Liver (tissue), 9 donors: Measurements from ENCODE around the gene ETV6. TPM values are rescaled to one million over a fixed set of nuclear protein-coding genes. Genes with fewer than 3 reads are reported as not detected.

Source experiments
- DNase-seq: peaks from one replicate; pipeline ENCODE4 v3.0.0-alpha.2; 2017; ENCODE audit warnings: low spot score
- H3K27ac ChIP-seq, 2 donors: one replicate each; pipeline ENCODE4 v1.7.0; 2013; ENCODE audit warnings: inconsistent platforms in 2 of 2, low read length in 2 of 2, control low read depth in 1 of 2, low read depth in 1 of 2, mild to moderate bottlenecking in 1 of 2
- H3K27me3 ChIP-seq, 4 donors: one replicate each; pipeline versions ENCODE4 v1.6.1 to v1.7.0; 2013; ENCODE audit warnings: low read length in 3 of 4, inconsistent platforms in 1 of 4, mild to moderate bottlenecking in 1 of 4, moderate library complexity in 1 of 4; ENCODE audit not compliant: control insufficient read depth in 4 of 4, insufficient read depth in 4 of 4
- H3K36me3 ChIP-seq, 4 donors: one replicate each; pipeline versions ENCODE4 v1.6.1 to v1.7.0; 2013; ENCODE audit warnings: low read length in 3 of 4, mild to moderate bottlenecking in 3 of 4, low read depth in 1 of 4, moderate library complexity in 1 of 4; ENCODE audit not compliant: control insufficient read depth in 4 of 4, insufficient read depth in 3 of 4
- H3K4me1 ChIP-seq, 4 donors: one replicate each; pipeline versions ENCODE4 v1.6.1 to v1.7.0; 2013; ENCODE audit warnings: low read length in 3 of 4, mild to moderate bottlenecking in 3 of 4, moderate library complexity in 1 of 4; ENCODE audit not compliant: control insufficient read depth in 4 of 4, insufficient read depth in 4 of 4
- H3K4me3 ChIP-seq, 3 donors: one replicate each; pipeline versions ENCODE4 v1.6.1 to v1.7.0; 2013; ENCODE audit warnings: low read length in 3 of 3, control low read depth in 1 of 3, low read depth in 1 of 3, mild to moderate bottlenecking in 1 of 3
- H3K9ac ChIP-seq, 2 donors: one replicate each; pipeline ENCODE4 v1.7.0; 2013; ENCODE audit warnings: low read length in 2 of 2, mild to moderate bottlenecking in 2 of 2, moderate library complexity in 2 of 2, control low read depth in 1 of 2, low read depth in 1 of 2
- H3K9me3 ChIP-seq, 4 donors: one replicate each; pipeline versions ENCODE4 v1.6.1 to v1.7.0; 2013; ENCODE audit warnings: low read length in 3 of 4; ENCODE audit not compliant: control insufficient read depth in 4 of 4
- ATF3 ChIP-seq: IDR thresholded peaks from 2 replicates; pipeline ENCODE4 v1.6.1; 2016; ENCODE audit warnings: antibody characterized with exemption
- CTCF ChIP-seq: fragments of 150-350 bp; IDR thresholded peaks from 2 replicates; pipeline ENCODE4 v1.5.1; 2017; ENCODE audit warnings: improper control_type of control experiment, low read depth, low read length; ENCODE audit not compliant: missing input control
- EGR1 ChIP-seq, 2 donors: IDR thresholded peaks; 2 replicates each; pipeline ENCODE4 v1.6.1; 2016 to 2018; ENCODE audit warnings: antibody characterized with exemption in 2 of 2, low read depth in 2 of 2
- FOXA2 ChIP-seq: IDR thresholded peaks from 2 replicates; pipeline ENCODE4 v1.6.1; 2016; ENCODE audit warnings: antibody characterized with exemption
- GABPA ChIP-seq, 2 donors: IDR thresholded peaks in 1 of 2; conservative IDR thresholded peaks in 1 of 2; 2 replicates each; pipeline ENCODE4 v1.6.1; 2016; ENCODE audit warnings: antibody characterized with exemption in 2 of 2, mild to moderate bottlenecking in 1 of 2, moderate library complexity in 1 of 2
- HNF4A ChIP-seq, 2 donors: conservative IDR thresholded peaks; 2 replicates each; pipeline ENCODE4 v1.6.1; 2016; ENCODE audit warnings: antibody characterized with exemption in 2 of 2, mild to moderate bottlenecking in 2 of 2
- HNF4G ChIP-seq: IDR thresholded peaks from 2 replicates; pipeline ENCODE4 v1.6.1; 2016; ENCODE audit warnings: antibody characterized with exemption
- JUND ChIP-seq, 2 donors: IDR thresholded peaks; 2 replicates each; pipeline ENCODE4 v1.6.1; 2016; ENCODE audit warnings: antibody characterized with exemption in 2 of 2
- NR2F2 ChIP-seq: IDR thresholded peaks from 2 replicates; pipeline ENCODE4 v1.6.1; 2016; ENCODE audit warnings: antibody characterized with exemption
- RAD21 ChIP-seq, 2 donors: IDR thresholded peaks; 2 replicates each; pipeline ENCODE4 v1.6.1; 2016; ENCODE audit warnings: antibody characterized with exemption in 2 of 2, mild to moderate bottlenecking in 2 of 2
- RXRA ChIP-seq, 2 donors: IDR thresholded peaks; 2 replicates each; pipeline ENCODE4 v1.6.1; 2017 to 2018; ENCODE audit warnings: antibody characterized with exemption in 2 of 2, mild to moderate bottlenecking in 1 of 2
- SP1 ChIP-seq: IDR thresholded peaks from 2 replicates; pipeline ENCODE4 v1.6.1; 2018; ENCODE audit warnings: antibody characterized with exemption, mild to moderate bottlenecking
- TAF1 ChIP-seq: conservative IDR thresholded peaks from 2 replicates; pipeline ENCODE4 v1.6.1; 2016; ENCODE audit warnings: antibody characterized with exemption, mild to moderate bottlenecking
- YY1 ChIP-seq: IDR thresholded peaks from 2 replicates; pipeline ENCODE4 v1.6.1; 2016; ENCODE audit warnings: antibody characterized with exemption, mild to moderate bottlenecking
- ZBTB33 ChIP-seq: IDR thresholded peaks from 2 replicates; pipeline ENCODE4 v1.6.1; 2016; ENCODE audit warnings: antibody characterized with exemption
- WGBS: extraction: QIAGEN DNeasy Blood & Tissue Kit; methylation state at CpG from one replicate; pipeline ENCODE4 v1.1.7; 2013; 5-methylcytosine and 5-hydroxymethylcytosine counted together
- polyA plus RNA-seq, 2 donors: library from polyadenylated mRNA; stranded (reverse) in 1 of 2; unstranded in 1 of 2; fragments of 200-250 nt in 1 of 2; fragments of >200 nt in 1 of 2; fragmentation: Nextera tagmentation in 1 of 2; extraction: Ambion mirVana in 1 of 2; gene quantifications; one replicate each; pipeline versions ENCODE4 v1.2.1 to v1.2.3, GENCODE V29; 2013 to 2015
- total RNA-seq, 2 donors: library from RNA; depleted of rRNA; stranded (reverse); fragments of >200 nt; gene quantifications; one replicate each; pipeline ENCODE4 v1.2.3, GENCODE V29; 2014
- TF ChIP-seq, protein P1 (sequence below): IDR thresholded peaks from 2 replicates; pipeline ENCODE4 v1.6.1; 2016; ENCODE audit warnings: antibody characterized with exemption, mild to moderate bottlenecking
- donor health status: healthy.
- donor health status: healthy.
- donor health status: healthy.
- donor health status: healthy.
- donor health status: healthy.

Gene ETV6
- total and polyA plus RNA-seq, 4 donors = 2.0 to 6.2 (median 3.5) TPM

DNA sequence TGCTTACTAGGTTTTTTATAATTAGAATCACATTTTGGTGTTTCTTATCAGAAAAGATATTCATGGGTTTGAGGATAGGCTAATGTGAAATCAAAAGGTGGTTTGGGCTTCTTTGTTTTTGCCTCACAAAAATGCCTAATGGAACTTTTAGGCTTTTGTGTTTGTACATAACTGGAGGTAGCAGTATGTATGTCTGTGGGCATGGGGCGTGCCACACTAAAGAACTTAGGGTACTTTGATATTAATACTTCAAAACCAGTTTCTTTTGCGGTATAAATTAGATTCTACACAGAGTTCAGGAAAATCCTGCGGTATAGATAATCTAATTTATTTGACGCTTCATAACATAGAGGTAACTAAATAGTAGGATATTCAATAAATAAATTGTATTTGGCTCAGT is 1.9 kb downstream of the ETV6 start:
- Histone ChIP-seq H3K36me3 (no peaks in the 10 kb centered on the region), H3K27me3 (no peaks in the 10 kb centered on the region), H3K9ac (peak overlapping the region; percentile 72 to 94), H3K4me1 (peaks cover 0 to 21% (median 6%) of the 10 kb centered on the region in 4 donors), H3K9me3 (no peaks in the 10 kb centered on the region), H3K27ac (peak overlapping the region; percentile 97 to 99), H3K4me3 (peak overlapping the region; percentile 98)
- WGBS = 67% methylated on average over 4 of the region's 4 CpGs
- TF ChIP-seq JUND (IDR thresholded peaks at IDR 0.05) (no peak), EGR1 (IDR thresholded peaks at IDR 0.05; ENCODE audit: low read depth in 2 of 2) (no peak), SP1 (no peak), ATF3 (no peak), CTCF (no peak), RAD21 (IDR thresholded peaks at IDR 0.05) (no peak)
- no peak for DNase-seq

DNA sequence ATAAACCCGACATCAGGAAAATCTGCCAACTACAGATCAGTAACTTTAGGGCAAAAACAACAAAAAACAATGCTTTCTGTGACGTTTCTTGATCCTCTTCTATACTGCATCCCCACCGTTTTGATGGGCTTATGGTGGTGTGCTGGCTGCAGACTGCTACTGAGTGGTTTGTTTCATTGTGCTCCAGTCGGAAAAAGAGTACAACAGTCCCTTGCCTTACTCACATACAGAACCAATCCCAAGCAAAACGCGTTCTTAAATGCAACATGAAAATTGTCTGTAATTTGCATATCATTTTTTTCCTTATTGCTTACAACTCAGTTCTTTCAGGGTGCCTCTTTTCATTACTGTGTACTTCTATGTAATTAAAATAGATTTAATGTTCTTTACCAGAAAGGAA is 2.3 kb downstream of the ETV6 start:
- Histone ChIP-seq H3K27me3 (no peaks in the 10 kb centered on the region), H3K4me1 (peaks cover 0 to 21% (median 7%) of the 10 kb centered on the region in 4 donors), H3K4me3 (peak overlapping the region; percentile 98), H3K9ac (peak overlapping the region in 1 of 2 donors; percentile 74), H3K27ac (peak overlapping the region in 1 of 2 donors; percentile 80), H3K36me3 (no peaks in the 10 kb centered on the region), H3K9me3 (no peaks in the 10 kb centered on the region)
- TF ChIP-seq HNF4G = no peak
- TF ChIP-seq CTCF = no peak
- TF ChIP-seq TAF1 = no peak
- no peak for TF ChIP-seq ZBTB33
- TF ChIP-seq YY1 = no peak
- TF ChIP-seq HNF4A (conservative IDR thresholded peaks at IDR 0.05) = no peak
- TF ChIP-seq RXRA (IDR thresholded peaks at IDR 0.05) = no peak
- no peak for TF ChIP-seq EGR1 (IDR thresholded peaks at IDR 0.05; ENCODE audit: low read depth in 2 of 2)
- no peak for TF ChIP-seq NR2F2
- TF ChIP-seq, protein P1, sequence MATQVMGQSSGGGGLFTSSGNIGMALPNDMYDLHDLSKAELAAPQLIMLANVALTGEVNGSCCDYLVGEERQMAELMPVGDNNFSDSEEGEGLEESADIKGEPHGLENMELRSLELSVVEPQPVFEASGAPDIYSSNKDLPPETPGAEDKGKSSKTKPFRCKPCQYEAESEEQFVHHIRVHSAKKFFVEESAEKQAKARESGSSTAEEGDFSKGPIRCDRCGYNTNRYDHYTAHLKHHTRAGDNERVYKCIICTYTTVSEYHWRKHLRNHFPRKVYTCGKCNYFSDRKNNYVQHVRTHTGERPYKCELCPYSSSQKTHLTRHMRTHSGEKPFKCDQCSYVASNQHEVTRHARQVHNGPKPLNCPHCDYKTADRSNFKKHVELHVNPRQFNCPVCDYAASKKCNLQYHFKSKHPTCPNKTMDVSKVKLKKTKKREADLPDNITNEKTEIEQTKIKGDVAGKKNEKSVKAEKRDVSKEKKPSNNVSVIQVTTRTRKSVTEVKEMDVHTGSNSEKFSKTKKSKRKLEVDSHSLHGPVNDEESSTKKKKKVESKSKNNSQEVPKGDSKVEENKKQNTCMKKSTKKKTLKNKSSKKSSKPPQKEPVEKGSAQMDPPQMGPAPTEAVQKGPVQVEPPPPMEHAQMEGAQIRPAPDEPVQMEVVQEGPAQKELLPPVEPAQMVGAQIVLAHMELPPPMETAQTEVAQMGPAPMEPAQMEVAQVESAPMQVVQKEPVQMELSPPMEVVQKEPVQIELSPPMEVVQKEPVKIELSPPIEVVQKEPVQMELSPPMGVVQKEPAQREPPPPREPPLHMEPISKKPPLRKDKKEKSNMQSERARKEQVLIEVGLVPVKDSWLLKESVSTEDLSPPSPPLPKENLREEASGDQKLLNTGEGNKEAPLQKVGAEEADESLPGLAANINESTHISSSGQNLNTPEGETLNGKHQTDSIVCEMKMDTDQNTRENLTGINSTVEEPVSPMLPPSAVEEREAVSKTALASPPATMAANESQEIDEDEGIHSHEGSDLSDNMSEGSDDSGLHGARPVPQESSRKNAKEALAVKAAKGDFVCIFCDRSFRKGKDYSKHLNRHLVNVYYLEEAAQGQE = no peak
- no peak for TF ChIP-seq GABPA (IDR thresholded peaks at IDR 0.05 in 1 of 2, conservative IDR thresholded peaks at IDR 0.05 in 1 of 2)
- TF ChIP-seq FOXA2 = no peak
- TF ChIP-seq ATF3 = no peak
- 45% methylated on average over 6 of the region's 6 CpGs for WGBS
- no peak for DNase-seq
